NCI-H2196 (cell line): ENCODE results near the gene ITGB7.

Experiments used
- DNase-seq: peaks from one replicate; lab custom pipeline; 2025; ENCODE audit not compliant: unreplicated experiment; lab: John Stamatoyannopoulos, UW

ITGB7 gene

GRCh38 chr12:53230108-53230845 is 23.2 kb upstream of the ITGB7 start:
- no peak for DNase-seq

GRCh38 chr12:53229454-53229853 is 22.4 kb upstream of the ITGB7 start:
- no peak for DNase-seq

GRCh38 chr12:53227836-53228235 is 20.8 kb upstream of the ITGB7 start:
- no peak for DNase-seq

- no peak for DNase-seq
Measured at GRCh38 chr12:53227341-53227740, 20.3 kb upstream of the ITGB7 start.

GRCh38 chr12:53226815-53227214 is 19.8 kb upstream of the ITGB7 start:
- no peak for DNase-seq

GRCh38 chr12:53225635-53226424 is 18.8 kb upstream of the ITGB7 start:
- DNase-seq: no peak

GRCh38 chr12:53224897-53225634 is 18.0 kb upstream of the ITGB7 start:
- no peak for DNase-seq

- DNase-seq: no peak
Measured at GRCh38 chr12:53224061-53224896, 17.2 kb upstream of the ITGB7 start.

- no peak for DNase-seq
Measured at GRCh38 chr12:53223389-53224060, 16.5 kb upstream of the ITGB7 start.

- DNase-seq: no peak
Measured at GRCh38 chr12:53222806-53223261, 15.8 kb upstream of the ITGB7 start.

- DNase-seq: no peak
Measured at GRCh38 chr12:53222170-53222721, 15.2 kb upstream of the ITGB7 start.

- DNase-seq: peak; percentile 60
Measured at GRCh38 chr12:53221203-53222080, 14.4 kb upstream of the ITGB7 start.

- DNase-seq: peak; percentile 97
Measured at GRCh38 chr12:53220694-53221202, 13.7 kb upstream of the ITGB7 start.

GRCh38 chr12:53219956-53220693 is 13.1 kb upstream of the ITGB7 start:
- peak; percentile 34 for DNase-seq

- DNase-seq: no peak
Measured at GRCh38 chr12:53219292-53219955, 12.4 kb upstream of the ITGB7 start.

GRCh38 chr12:53218551-53219291 is 11.7 kb upstream of the ITGB7 start:
- no peak for DNase-seq

GRCh38 chr12:53217931-53218307 is 10.9 kb upstream of the ITGB7 start:
- DNase-seq: no peak
